Fibroblast of pulmonary artery (primary cell): Measurements from ENCODE around the gene PEMT.
"Not testable (repeated sequence)": the region's sequence is repeated elsewhere in the genome, so short reads cannot be mapped to it uniquely, and the experiment has no call there.

Experiments
- DNase-seq: peaks from one replicate; pipeline ENCODE4 v3.0.0-alpha.2; 2010; ENCODE audit warnings: low read depth
- H3K4me3 ChIP-seq: replicated peaks from 2 replicates; pipeline ENCODE4 v1.5.1; 2011; ENCODE audit warnings: low read depth, mild to moderate bottlenecking, control low read depth, low read length, moderate library complexity
- CTCF ChIP-seq: IDR thresholded peaks from 2 replicates; pipeline ENCODE4 v1.5.1; 2011; ENCODE audit warnings: mild to moderate bottlenecking, control low read depth, low read length, inconsistent platforms; ENCODE audit errors: missing control alignments

Gene PEMT

GRCh38 chr17:17469358-17469757 is 122.2 kb downstream of the PEMT start:
- no peak for TF ChIP-seq CTCF

GRCh38 chr17:17468217-17469010 is 123.1 kb downstream of the PEMT start:
- no peak overlapping the region for H3K4me3 ChIP-seq
- no peak for DNase-seq
- TF ChIP-seq CTCF, result no peak

More at GRCh38 chr17:17469358-17469757, 122.2 kb downstream of the PEMT start:
- DNase-seq, result no peak
- H3K4me3 ChIP-seq, result no peak overlapping the region

GRCh38 chr17:17467720-17468119 is 123.8 kb downstream of the PEMT start:
- no peak for TF ChIP-seq CTCF

GRCh38 chr17:17467016-17467415 is 124.5 kb downstream of the PEMT start:
- DNase-seq, result no peak
- H3K4me3 ChIP-seq, result no peak overlapping the region
- no peak for TF ChIP-seq CTCF

More at GRCh38 chr17:17467720-17468119, 123.8 kb downstream of the PEMT start:
- no peak overlapping the region for H3K4me3 ChIP-seq
- DNase-seq, result no peak

GRCh38 chr17:17466511-17466910 is 125.0 kb downstream of the PEMT start:
- no peak overlapping the region for H3K4me3 ChIP-seq
- TF ChIP-seq CTCF, result no peak
- no peak for DNase-seq

- not testable (repeated sequence) for DNase-seq, H3K4me3 ChIP-seq
Observed at GRCh38 chr17:17465878-17466277, 125.6 kb downstream of the PEMT start.

GRCh38 chr17:17463821-17464220 is 127.7 kb downstream of the PEMT start:
- no peak overlapping the region for H3K4me3 ChIP-seq
- DNase-seq, result no peak
- no peak for TF ChIP-seq CTCF
